GM18951 (cell line): ENCODE results near the gene TTLL3.
A peak's percentile ranks its signal among the peaks of the same experiment; 100 is the strongest.

Experiments used
- POLR2A ChIP-seq: IDR thresholded peaks from 4 replicates; pipeline ENCODE4 v1.6.1; 2011; ENCODE audit warnings: mild to moderate bottlenecking; ENCODE audit not compliant: insufficient read length, insufficient read depth; ENCODE audit errors: extremely low read depth
- in situ Hi-C: fragments of 300-500 bp; cut with MboI; formaldehyde crosslinking; loops from one replicate; pipeline ENCODE4 v1.12.0; 2022; ENCODE audit warnings: low sequenced_read_pairs, mixed read lengths, inconsistent platforms; ENCODE audit not compliant: unreplicated experiment

TTLL3 gene

GRCh38 chr3:9786825-9787669, 23.0 kb upstream of the TTLL3 start:
- TF ChIP-seq POLR2A: no peak
- in situ Hi-C loops: no loop called here

GRCh38 chr3:9787714-9788113, 22.3 kb upstream of the TTLL3 start:
- no peak for TF ChIP-seq POLR2A
- in situ Hi-C loops: no loop called here

GRCh38 chr3:9791127-9791526, 18.9 kb upstream of the TTLL3 start:
- in situ Hi-C loops: no loop called here

GRCh38 chr3:9791790-9792404, 18.2 kb upstream of the TTLL3 start:
- no peak for TF ChIP-seq POLR2A
- in situ Hi-C loops: no loop called here

More at GRCh38 chr3:9791127-9791526, 18.9 kb upstream of the TTLL3 start:
- no peak for TF ChIP-seq POLR2A

- TF ChIP-seq POLR2A: peak; percentile 90
- in situ Hi-C loops: no loop called here
Observed at GRCh38 chr3:9792405-9793160, 17.5 kb upstream of the TTLL3 start, which contains the start of the genes ARPC4 and TADA3. Gene ARPC4, plus strand, starts transcription at chr3:9793082. Its CDS starts 40 bp downstream, at chr3:9793122. Gene TADA3, minus strand, starts transcription at chr3:9792473. Its CDS starts 1,007 bp downstream, at chr3:9791466.

- TF ChIP-seq POLR2A: no peak
- in situ Hi-C loops: no loop called here
Observed at GRCh38 chr3:9793161-9793781, 16.8 kb upstream of the TTLL3 start.

- in situ Hi-C loops: no loop called here
- TF ChIP-seq POLR2A: peak; percentile 21
Observed at GRCh38 chr3:9794400-9794799, 15.7 kb upstream of the TTLL3 start.

GRCh38 chr3:9795207-9795606, 14.9 kb upstream of the TTLL3 start:
- no peak for TF ChIP-seq POLR2A
- in situ Hi-C loops: no loop called here

GRCh38 chr3:9797196-9797945, 12.7 kb upstream of the TTLL3 start:
- TF ChIP-seq POLR2A: no peak
- in situ Hi-C loops: no loop called here

GRCh38 chr3:9800529-9800928, 9.5 kb upstream of the TTLL3 start:
- in situ Hi-C loops: no loop called here
- no peak for TF ChIP-seq POLR2A

- in situ Hi-C loops: no loop called here
Observed at GRCh38 chr3:9803494-9803893, 6.6 kb upstream of the TTLL3 start.

GRCh38 chr3:9804996-9805395, 5.1 kb upstream of the TTLL3 start:
- no peak for TF ChIP-seq POLR2A
- in situ Hi-C loops: no loop called here

More at GRCh38 chr3:9803494-9803893, 6.6 kb upstream of the TTLL3 start:
- TF ChIP-seq POLR2A: no peak

- TF ChIP-seq POLR2A: no peak
- in situ Hi-C loops: no loop called here
Observed at GRCh38 chr3:9806137-9806536, 3.9 kb upstream of the TTLL3 start.
